DND-41 (cell line): ENCODE results near the gene HAUS7.

Source experiments
- ATAC-seq: fragments of 200-7000 bp; cut with Tn5 transposase; 3 replicates; pipeline ENCODE4 v1.9.1; 2021; ENCODE audit warnings: low read depth; ENCODE audit not compliant: insufficient read depth
- DNase-seq: peaks from one replicate; pipeline ENCODE4 v3.0.0-alpha.2; 2020
- H2AFZ ChIP-seq: 2 replicates; pipeline ENCODE4 v1.6.0; 2012; ENCODE audit warnings: low read depth, low read length
- H3K27ac ChIP-seq: 2 replicates; pipeline ENCODE4 v1.5.1; 2012; ENCODE audit warnings: low read length, inconsistent platforms
- H3K27me3 ChIP-seq: fragments of 200-600 bp; sonication (generic); 2 replicates; pipeline ENCODE4 v1.6.0; 2012; ENCODE audit warnings: low read length, mild to moderate bottlenecking, inconsistent platforms; ENCODE audit not compliant: insufficient read depth, poor library complexity
- H3K36me3 ChIP-seq: 2 replicates; pipeline ENCODE4 v1.5.1; 2012; ENCODE audit warnings: low read length, inconsistent platforms; ENCODE audit not compliant: insufficient read depth
- H3K4me1 ChIP-seq: 2 replicates; pipeline ENCODE4 v1.5.1; 2012; ENCODE audit warnings: mild to moderate bottlenecking, low read length; ENCODE audit not compliant: insufficient read depth
- H3K4me2 ChIP-seq: 2 replicates; pipeline ENCODE4 v1.6.0; 2012; ENCODE audit warnings: mild to moderate bottlenecking, moderate library complexity, low read length, inconsistent platforms; ENCODE audit not compliant: insufficient read depth
- H3K4me3 ChIP-seq, 2 experiments: fragments of 200-600 bp in 1 of 2; shearing (Covaris generic) in 1 of 2; 2 replicates each; pipeline ENCODE4 v1.5.1; 2012 to 2016; ENCODE audit warnings: inconsistent platforms in 2 of 2, low read length in 2 of 2, mild to moderate bottlenecking in 2 of 2, low read depth in 1 of 2, moderate library complexity in 1 of 2
- H3K79me2 ChIP-seq: 2 replicates; pipeline ENCODE4 v1.6.0; 2012; ENCODE audit warnings: low read length, inconsistent platforms; ENCODE audit not compliant: insufficient read depth
- H3K9ac ChIP-seq: 2 replicates; pipeline ENCODE4 v1.6.0; 2012; ENCODE audit warnings: low read depth, mild to moderate bottlenecking, inconsistent platforms, low read length, moderate library complexity
- H3K9me3 ChIP-seq: 2 replicates; pipeline ENCODE4 v1.5.1; 2012; ENCODE audit warnings: low read length, moderate library complexity, mild to moderate bottlenecking, inconsistent platforms; ENCODE audit not compliant: insufficient read depth, severe bottlenecking
- H4K20me1 ChIP-seq: 2 replicates; pipeline ENCODE4 v1.6.0; 2012; ENCODE audit warnings: low read length; ENCODE audit not compliant: insufficient read depth
- EZH2 ChIP-seq: IDR thresholded peaks from 3 replicates; pipeline ENCODE4 v1.6.1; 2012; ENCODE audit warnings: borderline replicate concordance, low read depth, mild to moderate bottlenecking, moderate library complexity, low read length, inconsistent platforms; ENCODE audit not compliant: severe bottlenecking
- TF ChIP-seq, protein P1 (sequence below): IDR thresholded peaks from 2 replicates; pipeline ENCODE4 v1.5.1; 2012; ENCODE audit warnings: borderline replicate concordance, low read length, moderate library complexity, mild to moderate bottlenecking; ENCODE audit not compliant: poor library complexity, severe bottlenecking; ENCODE audit errors: extremely low read depth

The HAUS7 gene

DNA sequence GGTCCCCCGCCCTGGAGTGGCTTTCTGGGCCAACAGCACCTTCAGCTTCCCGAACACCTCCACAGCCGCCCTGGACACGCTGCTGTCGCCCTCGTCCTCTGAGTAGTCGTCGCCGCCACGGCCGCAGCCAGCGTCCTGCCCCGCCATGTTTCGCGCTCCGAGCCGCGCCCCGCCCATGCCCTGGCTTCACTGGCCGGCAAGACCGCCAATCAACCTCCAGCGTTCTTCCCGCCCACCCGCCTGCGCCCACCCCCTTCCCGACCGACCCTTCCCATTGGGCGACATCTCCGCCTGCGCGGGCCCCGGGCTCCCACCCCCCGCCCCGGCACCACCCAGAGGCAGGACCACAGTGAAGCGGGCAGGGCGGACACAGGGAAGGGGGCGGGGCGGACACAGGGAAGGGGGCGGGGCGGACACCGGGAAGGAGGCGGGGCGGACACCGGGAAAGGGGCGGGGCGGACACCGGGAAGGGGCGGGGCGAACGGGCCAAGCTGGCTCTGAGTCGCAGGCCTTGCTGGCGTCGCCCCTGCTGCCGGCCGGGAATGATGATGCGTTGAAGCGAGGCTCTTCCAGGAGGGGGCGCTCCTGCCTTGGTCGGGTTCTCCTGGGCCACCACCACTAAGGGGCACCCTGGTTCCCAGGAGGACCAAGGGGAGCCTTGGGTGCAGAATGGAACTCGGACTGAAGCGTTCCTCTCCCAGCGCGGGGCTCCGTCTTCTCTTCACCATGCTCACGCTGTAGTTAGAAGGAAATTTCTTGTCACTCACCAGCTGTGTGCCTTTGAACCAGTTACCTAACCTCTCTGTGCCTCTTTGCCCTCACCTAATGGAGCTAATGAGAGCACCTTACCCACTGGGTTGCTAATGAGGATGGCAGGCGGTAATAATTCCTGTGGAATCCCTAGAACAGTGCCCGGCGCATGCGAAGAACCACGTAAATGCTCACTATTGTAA lies at the start of gene HAUS7:
TSS of gene HAUS7 (minus strand) at position 166 of the 953 bp plus-strand sequence. CDS start at position 147, 19 bp downstream.
- TF ChIP-seq, protein P1, sequence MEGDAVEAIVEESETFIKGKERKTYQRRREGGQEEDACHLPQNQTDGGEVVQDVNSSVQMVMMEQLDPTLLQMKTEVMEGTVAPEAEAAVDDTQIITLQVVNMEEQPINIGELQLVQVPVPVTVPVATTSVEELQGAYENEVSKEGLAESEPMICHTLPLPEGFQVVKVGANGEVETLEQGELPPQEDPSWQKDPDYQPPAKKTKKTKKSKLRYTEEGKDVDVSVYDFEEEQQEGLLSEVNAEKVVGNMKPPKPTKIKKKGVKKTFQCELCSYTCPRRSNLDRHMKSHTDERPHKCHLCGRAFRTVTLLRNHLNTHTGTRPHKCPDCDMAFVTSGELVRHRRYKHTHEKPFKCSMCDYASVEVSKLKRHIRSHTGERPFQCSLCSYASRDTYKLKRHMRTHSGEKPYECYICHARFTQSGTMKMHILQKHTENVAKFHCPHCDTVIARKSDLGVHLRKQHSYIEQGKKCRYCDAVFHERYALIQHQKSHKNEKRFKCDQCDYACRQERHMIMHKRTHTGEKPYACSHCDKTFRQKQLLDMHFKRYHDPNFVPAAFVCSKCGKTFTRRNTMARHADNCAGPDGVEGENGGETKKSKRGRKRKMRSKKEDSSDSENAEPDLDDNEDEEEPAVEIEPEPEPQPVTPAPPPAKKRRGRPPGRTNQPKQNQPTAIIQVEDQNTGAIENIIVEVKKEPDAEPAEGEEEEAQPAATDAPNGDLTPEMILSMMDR, result peak; percentile 81
- TF ChIP-seq EZH2, result no peak
- ATAC-seq, result peak; percentile 87
- Histone ChIP-seq H3K36me3 (peaks cover 12% of the 10 kb centered on the region), H3K79me2 (peaks cover 33% of the 10 kb centered on the region), H4K20me1 (peaks cover 17% of the 10 kb centered on the region), H3K27me3 (no peaks in the 10 kb centered on the region), H3K9ac (peak within 1 kb of the TSS; percentile 76), H3K4me2 (peak within 1 kb of the TSS; percentile 92), H3K9me3 (no peaks in the 10 kb centered on the region), H2AFZ (peak within 1 kb of the TSS; percentile 67), H3K27ac (peak within 1 kb of the TSS; percentile 77), H3K4me1 (peaks cover 20% of the 10 kb centered on the region), H3K4me3 (peak within 1 kb of the TSS; percentile 69 to 97)
- peak; percentile 88 for DNase-seq

DNA sequence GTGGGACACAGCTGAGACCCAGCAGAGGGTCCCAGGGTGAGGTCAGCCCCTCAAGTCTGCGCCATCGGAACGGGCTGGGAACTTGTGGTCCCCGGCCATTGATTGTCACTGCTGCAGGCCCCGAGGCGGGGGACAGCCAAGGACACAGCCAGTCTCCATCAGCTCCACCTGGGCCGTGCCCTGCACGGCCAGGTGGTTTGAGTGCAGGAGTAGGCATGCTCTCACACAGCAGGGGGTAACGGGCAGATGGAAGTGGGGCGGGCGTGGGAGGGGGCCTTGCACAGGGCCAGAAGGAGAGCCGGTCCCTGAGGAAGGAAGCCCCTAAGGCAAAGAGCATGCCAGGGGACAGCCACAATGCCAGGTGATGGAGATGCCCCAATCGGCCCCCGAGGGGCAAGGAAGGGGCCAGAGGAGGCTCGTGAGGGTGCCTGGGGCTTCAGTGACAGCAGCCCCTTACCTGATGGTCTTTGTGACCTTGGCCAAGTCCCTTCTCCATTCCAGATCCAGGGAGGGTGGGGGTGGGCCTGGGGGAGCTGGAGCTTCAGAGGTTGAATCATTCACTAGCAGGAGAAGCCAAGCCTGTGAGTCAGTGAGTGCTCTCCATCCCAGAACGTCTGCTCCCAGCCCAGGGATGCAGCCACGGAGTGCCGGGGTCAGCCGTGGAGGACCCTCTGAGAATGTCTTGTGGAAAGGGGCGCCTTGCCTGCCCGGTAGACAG lies 49.4 kb upstream of the HAUS7 start:
- ATAC-seq, result no peak
- Histone ChIP-seq H3K27me3 (no peaks in the 10 kb centered on the region), H3K9me3 (no peaks in the 10 kb centered on the region), H3K27ac (no peak overlapping the region), H3K4me1 (no peaks in the 10 kb centered on the region), H3K79me2 (no peaks in the 10 kb centered on the region), H2AFZ (no peak overlapping the region), H3K9ac (no peak overlapping the region), H3K36me3 (no peaks in the 10 kb centered on the region), H3K4me2 (no peak overlapping the region), H4K20me1 (no peaks in the 10 kb centered on the region), H3K4me3 (no peak overlapping the region)
- TF ChIP-seq, protein P1, result no peak
- no peak for TF ChIP-seq EZH2
- DNase-seq, result no peak

DNA sequence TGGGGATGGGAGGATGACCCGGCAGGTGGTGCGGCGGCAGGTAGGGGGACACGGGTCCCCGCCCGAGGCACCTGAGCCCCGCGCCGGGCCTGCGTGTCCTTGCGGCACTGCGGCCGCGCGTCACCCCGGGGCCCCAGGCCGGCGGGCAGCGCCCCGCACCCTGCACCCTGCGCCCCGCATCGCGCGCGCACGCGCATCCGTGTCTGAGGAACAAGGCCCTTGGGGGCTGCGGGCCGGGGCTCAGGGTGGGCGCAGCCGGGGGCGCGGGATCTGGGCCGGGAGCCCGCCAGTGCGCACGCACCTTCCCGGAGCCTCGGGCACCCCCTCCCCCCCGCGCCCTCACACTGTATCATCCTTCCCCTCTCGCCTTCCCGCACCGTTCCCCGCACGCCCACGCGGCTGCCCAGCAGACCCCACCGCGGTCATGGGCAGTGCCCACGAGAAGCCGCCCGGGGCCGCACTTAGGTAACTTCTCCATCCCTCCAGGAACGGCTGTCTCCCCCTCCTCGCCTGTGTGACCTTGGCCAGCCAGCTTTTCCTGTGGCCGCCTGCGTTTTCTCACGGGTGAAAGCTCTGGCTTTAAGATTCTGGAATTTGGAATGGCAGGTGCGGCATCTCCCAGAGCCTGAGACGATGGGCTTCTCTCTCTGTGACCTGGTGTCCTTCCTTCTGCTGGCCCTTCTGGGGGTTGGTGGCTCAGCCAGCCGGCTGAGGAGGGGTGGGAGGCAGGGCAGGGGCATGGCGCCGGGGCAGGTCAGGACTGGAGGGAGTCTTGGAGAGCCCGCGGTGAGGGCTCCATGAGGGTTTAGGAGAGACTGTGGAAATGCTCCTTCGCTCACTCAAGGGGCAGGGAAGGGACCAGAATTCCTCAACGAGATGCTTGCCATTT lies 47.8 kb upstream of the HAUS7 start:
- Histone ChIP-seq H3K27ac (no peak overlapping the region), H3K9me3 (no peaks in the 10 kb centered on the region), H3K27me3 (no peaks in the 10 kb centered on the region), H3K79me2 (no peaks in the 10 kb centered on the region), H4K20me1 (no peaks in the 10 kb centered on the region), H3K9ac (no peak overlapping the region), H2AFZ (no peak overlapping the region), H3K36me3 (no peaks in the 10 kb centered on the region), H3K4me3 (no peak overlapping the region), H3K4me2 (no peak overlapping the region), H3K4me1 (no peaks in the 10 kb centered on the region)
- no peak for ATAC-seq
- TF ChIP-seq, protein P1, result no peak
- TF ChIP-seq EZH2, result no peak
- DNase-seq, result no peak
